SK-N-MC (cell line): Measurements from ENCODE around the gene KCNS3.

Experiments used
- EZH2 ChIP-seq: fragments of 200-600 bp; sonication (generic); IDR thresholded peaks from one replicate; pipeline ENCODE4 v1.6.1; 2017; ENCODE audit warnings: antibody characterized with exemption
- POLR2AphosphoS5 ChIP-seq: IDR thresholded peaks from 2 replicates; pipeline ENCODE4 v1.6.1; 2012; ENCODE audit warnings: mild to moderate bottlenecking, low read depth, low read length, borderline replicate concordance

DNA sequence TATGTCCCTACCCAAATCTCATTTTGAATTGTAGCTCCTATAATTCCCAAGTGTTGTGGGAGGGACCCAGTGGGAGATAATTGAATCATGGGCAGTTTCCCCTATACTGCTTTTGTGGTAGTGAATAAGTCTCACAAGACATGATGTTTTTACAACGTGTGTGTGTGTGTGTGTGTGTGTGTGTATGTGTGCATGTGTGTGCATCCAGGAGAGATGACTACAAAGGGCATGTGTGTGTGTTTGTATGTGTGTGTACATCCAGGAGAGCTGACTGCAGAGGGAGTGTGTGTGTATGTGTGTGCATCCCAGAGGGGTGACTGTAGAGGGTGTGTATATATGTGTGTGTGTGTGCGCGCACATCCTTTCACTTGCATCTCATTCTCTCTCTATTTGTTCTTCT lies 86.7 kb downstream of the KCNS3 start:
- TF ChIP-seq POLR2AphosphoS5 (no peak), EZH2 (no peak)
